VCaP (cell line): ENCODE measurements around the gene KCNIP4.
"Not testable (repeated sequence)": the region's sequence is repeated elsewhere in the genome, so short reads cannot be mapped to it uniquely, and the experiment has no call there.

Experiments
- H3K27ac ChIP-seq: fragments of 450-650 bp; 2 replicates; pipeline ENCODE4 v1.5.1; 2017
- TF ChIP-seq, protein P1 (sequence below): fragments of 450-650 bp; conservative IDR thresholded peaks from 2 replicates; pipeline ENCODE4 v1.5.1; 2017; ENCODE audit warnings: mild to moderate bottlenecking, moderate library complexity

KCNIP4 gene

GRCh38 chr4:21948347-21949072 is at the start of gene KCNIP4:
Gene KCNIP4 (minus strand): TSS chr4:21948772.
- no peak within 1 kb of the TSS for H3K27ac ChIP-seq

DNA sequence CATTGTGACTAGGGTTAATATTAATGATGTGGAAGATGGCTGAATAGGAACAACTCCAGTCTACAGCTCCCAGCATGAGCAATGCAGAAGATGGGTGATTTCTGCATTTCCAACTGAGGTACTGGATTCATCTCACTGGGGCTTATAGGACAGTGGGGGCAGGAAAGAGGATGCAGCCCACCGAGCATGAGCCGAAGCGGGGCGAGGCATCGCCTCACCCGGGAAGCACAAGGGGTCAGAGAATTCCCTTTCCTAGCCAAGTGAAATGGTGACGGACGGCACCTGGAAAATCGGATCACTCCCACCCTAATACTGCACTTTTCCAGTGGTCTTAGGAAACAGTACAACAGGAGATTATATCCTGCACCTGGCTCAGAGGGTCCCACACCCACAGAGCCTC is 48.0 kb upstream of the KCNIP4 start:
- not testable (repeated sequence) for H3K27ac ChIP-seq

More at GRCh38 chr4:21948347-21949072, at the start of gene KCNIP4:
- TF ChIP-seq, protein P1, sequence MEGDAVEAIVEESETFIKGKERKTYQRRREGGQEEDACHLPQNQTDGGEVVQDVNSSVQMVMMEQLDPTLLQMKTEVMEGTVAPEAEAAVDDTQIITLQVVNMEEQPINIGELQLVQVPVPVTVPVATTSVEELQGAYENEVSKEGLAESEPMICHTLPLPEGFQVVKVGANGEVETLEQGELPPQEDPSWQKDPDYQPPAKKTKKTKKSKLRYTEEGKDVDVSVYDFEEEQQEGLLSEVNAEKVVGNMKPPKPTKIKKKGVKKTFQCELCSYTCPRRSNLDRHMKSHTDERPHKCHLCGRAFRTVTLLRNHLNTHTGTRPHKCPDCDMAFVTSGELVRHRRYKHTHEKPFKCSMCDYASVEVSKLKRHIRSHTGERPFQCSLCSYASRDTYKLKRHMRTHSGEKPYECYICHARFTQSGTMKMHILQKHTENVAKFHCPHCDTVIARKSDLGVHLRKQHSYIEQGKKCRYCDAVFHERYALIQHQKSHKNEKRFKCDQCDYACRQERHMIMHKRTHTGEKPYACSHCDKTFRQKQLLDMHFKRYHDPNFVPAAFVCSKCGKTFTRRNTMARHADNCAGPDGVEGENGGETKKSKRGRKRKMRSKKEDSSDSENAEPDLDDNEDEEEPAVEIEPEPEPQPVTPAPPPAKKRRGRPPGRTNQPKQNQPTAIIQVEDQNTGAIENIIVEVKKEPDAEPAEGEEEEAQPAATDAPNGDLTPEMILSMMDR = no peak

GRCh38 chr4:21992330-21992729 is 43.8 kb upstream of the KCNIP4 start:
- no peak overlapping the region for H3K27ac ChIP-seq
- TF ChIP-seq, protein P1 = no peak

DNA sequence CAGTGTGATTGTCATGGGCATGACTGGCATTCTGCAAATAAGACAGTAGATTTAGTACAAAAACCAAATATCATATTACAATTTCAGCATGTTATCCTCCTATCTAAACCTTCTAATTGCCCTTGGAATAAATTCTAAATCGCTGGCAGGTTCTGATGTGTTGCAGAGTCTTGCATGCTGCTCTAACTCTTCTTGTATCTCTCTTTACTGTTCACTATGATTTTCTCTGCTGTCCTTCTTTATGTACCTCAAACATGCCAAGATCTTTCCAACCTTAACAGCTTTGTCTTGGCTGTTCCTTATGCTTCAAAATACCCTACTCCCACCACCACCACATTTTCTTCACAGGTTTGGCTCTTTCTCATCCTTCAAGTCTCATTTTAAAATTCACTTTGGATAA is 43.0 kb upstream of the KCNIP4 start:
- H3K27ac ChIP-seq = no peak overlapping the region
- TF ChIP-seq, protein P1 = no peak

DNA sequence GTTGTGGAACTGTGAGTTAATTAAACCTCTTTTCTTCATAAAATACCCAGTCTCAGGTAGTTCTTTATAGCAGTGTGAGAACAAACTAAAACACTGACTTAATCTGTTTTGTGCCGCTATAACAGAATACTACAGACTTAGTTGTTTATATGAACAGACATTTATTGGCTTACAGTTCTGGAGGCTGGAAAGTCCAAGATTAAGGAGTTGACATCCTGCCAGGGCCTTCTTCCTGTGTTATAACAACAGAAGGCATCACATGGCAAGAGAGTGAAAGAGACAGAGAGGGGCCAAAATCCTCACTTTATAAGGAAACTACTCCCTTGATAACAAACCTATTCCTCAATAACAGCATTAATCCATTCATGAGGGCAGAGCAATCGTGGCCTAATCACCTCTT is 42.5 kb upstream of the KCNIP4 start:
- TF ChIP-seq, protein P1 = no peak
- no peak overlapping the region for H3K27ac ChIP-seq

DNA sequence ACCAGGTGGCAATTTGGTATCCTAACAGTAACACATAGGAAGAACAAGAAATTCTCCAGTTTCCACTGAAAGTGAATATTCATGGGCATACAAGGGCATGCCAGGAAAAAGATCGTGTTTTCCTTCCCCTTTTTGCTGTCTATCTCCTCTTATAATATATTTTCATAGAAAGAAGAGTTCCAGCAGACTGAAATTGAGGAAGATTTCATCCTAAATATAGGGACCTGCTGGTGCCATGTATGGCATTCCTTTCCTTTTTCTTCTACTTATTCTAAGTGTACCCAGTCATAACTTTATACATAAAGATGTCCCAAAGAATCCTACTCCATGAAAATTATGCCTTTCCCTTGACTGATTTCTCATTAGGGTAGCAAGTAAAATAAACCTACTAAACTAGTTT is 40.8 kb upstream of the KCNIP4 start:
- TF ChIP-seq, protein P1 = no peak
- H3K27ac ChIP-seq = no peak overlapping the region

- no peak overlapping the region for H3K27ac ChIP-seq
- TF ChIP-seq, protein P1 = no peak
Observed at GRCh38 chr4:21986307-21986706, 37.7 kb upstream of the KCNIP4 start.

DNA sequence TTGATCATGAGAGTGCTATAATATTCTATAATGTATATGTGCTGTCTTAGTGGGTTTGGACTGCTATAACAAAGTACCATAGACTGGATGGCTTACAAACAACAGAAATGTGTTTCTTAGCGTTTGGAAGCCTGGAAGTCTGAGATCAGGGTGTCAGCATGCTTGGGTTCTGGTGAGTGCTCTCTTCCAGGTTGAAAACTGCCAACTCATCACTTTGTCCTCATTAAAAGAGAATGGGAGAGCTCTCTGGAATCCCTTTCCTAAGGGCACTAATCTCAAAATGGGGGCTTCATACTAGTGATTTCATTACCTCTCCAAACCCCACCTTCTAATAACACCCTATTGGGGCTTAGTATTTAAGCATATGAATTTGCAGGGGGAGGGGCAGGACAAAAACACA is 33.5 kb upstream of the KCNIP4 start:
- H3K27ac ChIP-seq = no peak overlapping the region
- TF ChIP-seq, protein P1 = no peak
